ENCODE data around the gene STARD13.

Gene STARD13

GRCh38 chr13:33060815-33061214, 224.7 kb downstream of the STARD13 start:
- no peak for DNase-seq (ENCODE audit: low read depth in 1 of 2, low spot score in 1 of 2)

GRCh38 chr13:33058776-33059327, 226.7 kb downstream of the STARD13 start:
- DNase-seq (ENCODE audit: low read depth in 1 of 2, low spot score in 1 of 2): no peak

- DNase-seq (ENCODE audit: low read depth in 1 of 2, low spot score in 1 of 2): no peak
Observed at GRCh38 chr13:33057019-33057780, 228.4 kb downstream of the STARD13 start.

- no peak for DNase-seq (ENCODE audit: low read depth in 1 of 2, low spot score in 1 of 2)
Observed at GRCh38 chr13:33053397-33054066, 232.0 kb downstream of the STARD13 start.
